IMR-90 (cell line): ENCODE data around the gene ACOXL. TPM values are rescaled to one million over a fixed set of nuclear protein-coding genes. Genes with fewer than 3 reads are reported as not detected.

Experiments
- ATAC-seq: fragments of 200-7000 bp; cut with Tn5 transposase; 2 replicates; pipeline ENCODE4 v1.9.1; 2020; ENCODE audit warnings: low read depth, mild to moderate bottlenecking, moderate library complexity
- BruUV-seq: library from RNA; stranded (reverse); fragments of 400-500 nt; replicated peaks from 2 replicates; lab custom pipeline; 2021; lab: Mats Ljungman, UMichigan
- CTCF ChIA-PET: fragments of 300-600 bp; formaldehyde crosslinking; extraction: SDS; loops from one replicate; lab custom pipeline; 2021; ENCODE audit warnings: antibody characterized with exemption; lab: Yijun Ruan, JAX
- POLR2A ChIA-PET: fragments of 300-600 bp; sonication (Branson Sonifier 250); formaldehyde crosslinking; loops from one replicate; lab custom pipeline; 2022; ENCODE audit warnings: antibody characterized with exemption; ENCODE audit not compliant: unreplicated experiment; lab: Charles Lee
- DNase-seq: peaks from one replicate; pipeline ENCODE4 v3.0.0; 2013
- H2AFZ ChIP-seq: replicated peaks from 2 replicates; pipeline ENCODE3; 2013; ENCODE audit warnings: low read length, mild to moderate bottlenecking; ENCODE audit not compliant: poor library complexity
- H2AK5ac ChIP-seq: 2 replicates; pipeline ENCODE4 v1.6.1; 2013; ENCODE audit warnings: low read depth, low read length, inconsistent platforms
- H2AK9ac ChIP-seq: replicated peaks from 2 replicates; pipeline ENCODE3; 2013; ENCODE audit warnings: mild to moderate bottlenecking, low read depth, low read length, moderate library complexity; ENCODE audit not compliant: poor library complexity
- H2BK120ac ChIP-seq: 2 replicates; pipeline ENCODE4 v1.6.1; 2013; ENCODE audit warnings: low read depth, low read length, inconsistent platforms
- H2BK15ac ChIP-seq: 3 replicates; pipeline ENCODE4 v1.6.1; 2013; ENCODE audit warnings: low read depth, low read length, inconsistent platforms
- H2BK20ac ChIP-seq: 2 replicates; pipeline ENCODE4 v1.6.1; 2013; ENCODE audit warnings: low read depth, mild to moderate bottlenecking, inconsistent platforms, low read length, moderate library complexity
- H2BK5ac ChIP-seq: 2 replicates; pipeline ENCODE4 v1.6.1; 2013; ENCODE audit warnings: mild to moderate bottlenecking, low read depth, low read length, inconsistent platforms; ENCODE audit not compliant: poor library complexity, severe bottlenecking
- H3K14ac ChIP-seq: replicated peaks from 2 replicates; pipeline ENCODE4 v1.6.1; 2013; ENCODE audit warnings: low read depth, low read length, inconsistent platforms
- H3K18ac ChIP-seq: 2 replicates; pipeline ENCODE4 v1.6.1; 2013; ENCODE audit warnings: low read depth, low read length, control low read depth
- H3K23ac ChIP-seq: 2 replicates; pipeline ENCODE4 v1.6.1; 2013; ENCODE audit warnings: low read depth, low read length, inconsistent platforms
- H3K27ac ChIP-seq: 2 replicates; pipeline ENCODE4 v1.5.1; 2013; ENCODE audit warnings: mild to moderate bottlenecking, control low read depth, low read length; ENCODE audit not compliant: insufficient read depth
- H3K27me3 ChIP-seq: 2 replicates; pipeline ENCODE4 v1.6.1; 2013; ENCODE audit warnings: low read length; ENCODE audit not compliant: control insufficient read depth, insufficient read depth
- H3K36me3 ChIP-seq: 2 replicates; pipeline ENCODE4 v1.6.1; 2013; ENCODE audit warnings: low read length, mixed read lengths; ENCODE audit not compliant: control insufficient read depth, insufficient read depth
- H3K4ac ChIP-seq: 2 replicates; pipeline ENCODE4 v1.6.1; 2013; ENCODE audit warnings: low read depth, low read length, inconsistent platforms
- H3K4me1 ChIP-seq: 2 replicates; pipeline ENCODE4 v1.6.1; 2013; ENCODE audit warnings: low read length, mixed read lengths; ENCODE audit not compliant: control insufficient read depth, insufficient read depth
- H3K4me2 ChIP-seq: 2 replicates; pipeline ENCODE4 v1.6.1; 2013; ENCODE audit warnings: low read depth, mild to moderate bottlenecking, control low read depth, low read length, moderate library complexity
- H3K4me3 ChIP-seq: 2 replicates; pipeline ENCODE4 v1.5.1; 2013; ENCODE audit warnings: low read depth, mild to moderate bottlenecking, control low read depth, low read length, moderate library complexity; ENCODE audit not compliant: insufficient read depth
- H3K56ac ChIP-seq: 2 replicates; pipeline ENCODE4 v1.6.1; 2013; ENCODE audit warnings: low read length, inconsistent platforms; ENCODE audit not compliant: insufficient read depth; ENCODE audit errors: extremely low read depth
- H3K79me1 ChIP-seq, 2 experiments: 2 replicates each; pipeline ENCODE4 v1.6.1; 2013; ENCODE audit warnings: low read length in 2 of 2, inconsistent platforms in 1 of 2, low read depth in 1 of 2
- H3K9ac ChIP-seq: 2 replicates; pipeline ENCODE4 v1.6.1; 2013; ENCODE audit warnings: low read depth, low read length, control low read depth
- H3K9me1 ChIP-seq: 2 replicates; pipeline ENCODE4 v1.6.1; 2013; ENCODE audit warnings: low read length, inconsistent platforms; ENCODE audit not compliant: insufficient read depth
- H3K9me3 ChIP-seq: 2 replicates; pipeline ENCODE4 v1.6.1; 2013; ENCODE audit warnings: low read length; ENCODE audit not compliant: control insufficient read depth, insufficient read depth
- H4K20me1 ChIP-seq: 2 replicates; pipeline ENCODE4 v1.6.1; 2013; ENCODE audit warnings: low read length, inconsistent platforms; ENCODE audit not compliant: insufficient read depth
- H4K5ac ChIP-seq: 2 replicates; pipeline ENCODE4 v1.6.1; 2013; ENCODE audit warnings: mild to moderate bottlenecking, low read depth, low read length, control low read depth
- H4K8ac ChIP-seq, 2 experiments: 2 replicates each; pipeline ENCODE4 v1.6.1; 2013; ENCODE audit warnings: low read depth in 2 of 2, low read length in 2 of 2, control low read depth in 1 of 2, inconsistent platforms in 1 of 2
- H4K91ac ChIP-seq: 2 replicates; pipeline ENCODE4 v1.6.1; 2013; ENCODE audit warnings: low read depth, low read length, inconsistent platforms; ENCODE audit not compliant: insufficient read depth
- CEBPB ChIP-seq: IDR thresholded peaks from 2 replicates; pipeline ENCODE4 v1.6.1; 2012; ENCODE audit warnings: low read depth, low read length, improper control_type of control experiment
- CHD1 ChIP-seq: IDR thresholded peaks from 2 replicates; pipeline ENCODE4 v1.6.1; 2012; ENCODE audit warnings: low read depth, low read length, improper control_type of control experiment
- FOS ChIP-seq: fragments of 150-350 bp; IDR thresholded peaks from 2 replicates; pipeline ENCODE4 v1.6.1; 2016; ENCODE audit warnings: low read depth, low read length
- MAZ ChIP-seq: IDR thresholded peaks from 2 replicates; pipeline ENCODE4 v1.6.1; 2012; ENCODE audit warnings: low read depth, mild to moderate bottlenecking, low read length, improper control_type of control experiment, moderate library complexity, borderline replicate concordance
- RAD21 ChIP-seq: IDR thresholded peaks from 2 replicates; pipeline ENCODE4 v1.6.1; 2012; ENCODE audit warnings: low read length, improper control_type of control experiment
- RFX5 ChIP-seq: IDR thresholded peaks from 2 replicates; pipeline ENCODE4 v1.8.0; 2012; ENCODE audit warnings: low read depth, mild to moderate bottlenecking, low read length, moderate library complexity
- SMC3 ChIP-seq: fragments of 150-350 bp; IDR thresholded peaks from 2 replicates; pipeline ENCODE4 v1.6.1; 2016; ENCODE audit warnings: low read depth, mild to moderate bottlenecking, antibody characterized with exemption, low read length, moderate library complexity
- WGBS, 2 experiments: methylation state at CpG; one replicate each; pipeline versions ENCODE4 v1.1.5 to v1.1.7; 2013; ENCODE audit warnings: missing lambda C conversion rate in 2 of 2; ENCODE audit not compliant: insufficient read length in 1 of 2; ENCODE audit errors: extremely low coverage in 2 of 2; 5-methylcytosine and 5-hydroxymethylcytosine counted together
- dilution Hi-C: fragments of 300-500 bp; cut with HindIII; formaldehyde crosslinking; loops from one replicate; pipeline ENCODE4 v1.14.3; 2018; ENCODE audit warnings: low sequenced_read_pairs; ENCODE audit not compliant: unreplicated experiment
- in situ Hi-C: fragments of 300-500 bp; cut with MboI; formaldehyde crosslinking; loops from 3 replicates; pipeline ENCODE4 v1.14.3; 2019; ENCODE audit warnings: low sequenced_read_pairs, inconsistent platforms, mixed read lengths
- intact Hi-C: fragments of 100-400 bp; cut with micrococcal nuclease; formaldehyde crosslinking; loops from 2 replicates; pipeline ENCODE4 v1.10.0; 2022
- polyA plus RNA-seq, 3 experiments: library from polyadenylated mRNA; depleted of rRNA; stranded (reverse); fragments of >200 nt; gene quantifications; 2 replicates each; pipeline ENCODE4 v1.2.3, GENCODE V29; 2012; ENCODE audit warnings: low replicate concordance in 1 of 3
- total RNA-seq: library from RNA; depleted of rRNA; stranded (reverse); fragments of >200 nt; gene quantifications from 2 replicates; pipeline ENCODE4 v1.2.3, GENCODE V29; 2012
- TF ChIP-seq, protein P1 (sequence below): fragments of 150-350 bp; IDR thresholded peaks from 2 replicates; pipeline ENCODE4 v1.6.1; 2016; ENCODE audit warnings: low read depth, mild to moderate bottlenecking, low read length, moderate library complexity, borderline replicate concordance

The ACOXL gene
- total and polyA plus RNA-seq, 2 of the 4 experiments (the other 2 are of a cell fraction): not detected

DNA sequence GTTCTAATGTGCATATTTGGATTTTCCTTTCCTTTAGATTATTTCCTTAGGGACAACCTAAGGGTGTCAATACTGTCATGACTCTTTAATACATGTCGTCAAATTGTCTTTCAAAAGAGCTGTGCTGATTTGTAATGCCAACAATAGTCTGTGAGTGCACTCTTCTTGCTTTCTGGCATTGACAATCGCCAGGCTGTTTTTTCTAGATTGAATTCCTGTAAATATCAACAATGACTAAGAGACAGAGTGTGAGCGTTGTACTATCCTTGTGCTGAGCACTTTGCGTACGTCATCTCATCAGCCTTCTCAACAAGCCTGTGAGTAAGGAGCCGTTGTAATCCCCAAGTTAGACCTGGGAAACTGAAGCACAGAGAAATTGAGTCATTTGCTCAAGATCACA is 96.0 kb downstream of the ACOXL start:
- CTCF ChIA-PET: no interaction called here
- no TSS peak for BruUV-seq
- dilution Hi-C loops: no loop called here

More for the DNA sequence above, 96.0 kb downstream of the ACOXL start:
- DNase-seq: no peak
- Histone ChIP-seq H3K4me2 (no peak overlapping the region), H3K18ac (no peak overlapping the region), H3K9me3 (no peaks in the 10 kb centered on the region), H3K36me3 (no peaks in the 10 kb centered on the region), H3K23ac (no peak overlapping the region), H2BK5ac (no peak overlapping the region), H3K27ac (no peak overlapping the region), H2AFZ (no peak overlapping the region), H3K79me1 (no peaks in the 10 kb centered on the region), H4K8ac (no peak overlapping the region), H2AK5ac (no peak overlapping the region), H2BK120ac (no peak overlapping the region), H4K5ac (no peak overlapping the region), H4K20me1 (no peaks in the 10 kb centered on the region), H3K9ac (no peak overlapping the region), H3K56ac (no peak overlapping the region), H2BK15ac (no peak overlapping the region), H3K4ac (no peak overlapping the region), H4K91ac (no peak overlapping the region), H3K4me3 (no peak overlapping the region), H3K27me3 (peaks cover 9% of the 10 kb centered on the region), H2AK9ac (no peak overlapping the region), H3K9me1 (no peaks in the 10 kb centered on the region), H2BK20ac (no peak overlapping the region), H3K4me1 (no peaks in the 10 kb centered on the region), H3K14ac (no peak overlapping the region)
- no peak for TF ChIP-seq CEBPB
- TF ChIP-seq FOS: no peak
- no peak for TF ChIP-seq RAD21
- TF ChIP-seq CHD1: no peak
- no peak for TF ChIP-seq MAZ
- TF ChIP-seq SMC3: no peak
- TF ChIP-seq, protein P1, sequence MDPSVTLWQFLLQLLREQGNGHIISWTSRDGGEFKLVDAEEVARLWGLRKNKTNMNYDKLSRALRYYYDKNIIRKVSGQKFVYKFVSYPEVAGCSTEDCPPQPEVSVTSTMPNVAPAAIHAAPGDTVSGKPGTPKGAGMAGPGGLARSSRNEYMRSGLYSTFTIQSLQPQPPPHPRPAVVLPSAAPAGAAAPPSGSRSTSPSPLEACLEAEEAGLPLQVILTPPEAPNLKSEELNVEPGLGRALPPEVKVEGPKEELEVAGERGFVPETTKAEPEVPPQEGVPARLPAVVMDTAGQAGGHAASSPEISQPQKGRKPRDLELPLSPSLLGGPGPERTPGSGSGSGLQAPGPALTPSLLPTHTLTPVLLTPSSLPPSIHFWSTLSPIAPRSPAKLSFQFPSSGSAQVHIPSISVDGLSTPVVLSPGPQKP: no peak
- no peak for TF ChIP-seq RFX5
- intact Hi-C loops: no loop called here
- no CpG with 5 or more reads among the region's 6 CpGs for WGBS, 2 experiments
- POLR2A ChIA-PET: no interaction called here
- ATAC-seq: no peak
- in situ Hi-C loops: no loop called here
